ENCODE measurements around the gene H6PD. TPM values are rescaled to one million over a fixed set of nuclear protein-coding genes. Genes with fewer than 3 reads are reported as not detected.

Gene H6PD
- polyA plus RNA-seq, 1 donor = 34.6 TPM

GRCh38 chr1:9317591-9318417 lies 83.2 kb downstream of the H6PD start:
- no peak for DNase-seq

DNA sequence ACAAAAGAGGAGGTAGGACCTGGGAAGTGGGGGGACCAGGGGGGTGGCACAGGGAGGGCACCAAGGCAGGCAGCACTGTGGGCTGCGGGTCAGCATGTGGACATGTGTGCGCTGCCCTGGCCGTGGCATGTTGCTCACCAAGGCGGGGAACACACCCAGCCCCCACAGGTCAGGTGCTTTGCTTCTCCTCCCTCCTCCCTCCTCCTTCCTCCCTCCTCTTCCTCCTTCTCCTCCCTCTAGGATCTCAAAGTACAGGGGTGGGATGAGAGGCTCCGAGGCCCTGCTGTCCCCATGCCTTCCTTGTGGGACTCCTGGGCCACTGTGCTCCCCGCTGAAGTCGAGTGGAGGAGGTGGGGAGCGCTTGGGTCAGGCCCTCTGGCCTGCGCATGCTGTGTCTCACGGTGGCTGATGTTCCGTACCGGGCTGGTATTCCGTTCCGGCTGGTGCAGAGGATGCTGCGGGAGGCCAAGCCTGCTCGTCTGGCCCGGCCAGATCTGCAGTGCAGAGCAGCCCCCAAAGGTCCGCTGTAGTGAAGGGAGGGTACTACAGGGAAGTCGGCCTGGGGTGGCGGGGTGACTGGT lies 84.7 kb downstream of the H6PD start:
- no peak for DNase-seq

DNA sequence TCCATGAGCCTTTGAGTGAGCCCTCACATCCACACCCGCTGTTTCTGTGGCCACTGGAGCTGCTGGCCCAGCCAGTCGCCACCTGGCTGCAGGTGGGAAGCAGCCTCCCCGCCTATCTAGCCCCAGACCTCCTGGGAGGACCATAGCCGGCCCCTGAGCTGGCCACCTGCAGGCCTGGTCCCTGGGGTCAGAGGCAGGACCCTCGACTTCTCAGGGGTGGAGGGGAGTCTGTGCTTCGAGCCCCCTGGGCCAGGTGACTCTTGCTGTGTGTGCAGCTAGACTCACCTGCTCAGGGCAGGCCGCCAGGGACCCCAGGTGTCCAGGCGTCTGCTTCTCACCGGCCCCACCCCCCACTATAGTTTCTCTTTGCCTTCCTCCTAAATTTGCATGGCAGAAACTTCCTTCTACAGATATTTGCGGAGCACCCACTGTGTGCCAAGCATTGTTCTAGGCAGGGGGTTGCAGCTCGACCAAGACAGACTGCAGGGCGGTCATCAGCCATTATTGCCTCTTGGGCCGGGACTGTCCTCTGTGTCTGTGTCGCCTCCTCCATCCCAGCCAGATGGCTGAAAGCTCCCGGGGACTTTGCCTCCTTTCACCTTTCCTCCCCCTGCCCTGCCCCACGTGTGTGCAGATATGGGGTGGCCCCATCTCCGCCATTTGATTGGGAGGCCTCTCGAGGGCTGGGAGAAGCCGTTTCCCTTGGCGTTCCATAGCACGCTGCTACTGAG lies 85.4 kb downstream of the H6PD start:
- no peak for DNase-seq

Other genes with a start within 250 kb of the H6PD start
- gene SLC2A7, start 208.4 kb upstream of the H6PD start, polyA plus RNA-seq (ENCODE audit: insufficient read length) = not detected
- 19.5 TPM for gene SLC2A5, start 165.1 kb upstream of the H6PD start, polyA plus RNA-seq (ENCODE audit: insufficient read length)
- 1.1 TPM for gene GPR157, start 105.7 kb upstream of the H6PD start, polyA plus RNA-seq (ENCODE audit: insufficient read length)
- gene SPSB1, start 58.1 kb downstream of the H6PD start, polyA plus RNA-seq (ENCODE audit: insufficient read length) = 7.0 TPM